SIG-M5 treated with dmso at 0.1 percent for 504 hours (cell line): ENCODE results near the gene TNIK.
"Not testable (repeated sequence)": the region's sequence is repeated elsewhere in the genome, so short reads cannot be mapped to it uniquely, and the experiment has no call there.

Source experiments
- DNase-seq: peaks from one replicate; lab custom pipeline; 2025; ENCODE audit not compliant: unreplicated experiment; lab: John Stamatoyannopoulos, UW

TNIK gene

GRCh38 chr3:171317171-171317570 is 143.0 kb downstream of the TNIK start:
- no peak for DNase-seq

- no peak for DNase-seq
These were observed 144.3 kb downstream of the TNIK start for GRCh38 chr3:171315919-171316318.

- DNase-seq = no peak
These were observed 145.1 kb downstream of the TNIK start for GRCh38 chr3:171315101-171315500.

- DNase-seq = no peak
These were observed 145.9 kb downstream of the TNIK start for GRCh38 chr3:171314341-171314740.

GRCh38 chr3:171313702-171314101 is 146.5 kb downstream of the TNIK start:
- DNase-seq = no peak

GRCh38 chr3:171312741-171313140 is 147.5 kb downstream of the TNIK start:
- no peak for DNase-seq

- DNase-seq = no peak
These were observed 148.4 kb downstream of the TNIK start for GRCh38 chr3:171311784-171312183.

GRCh38 chr3:171309906-171310359 is 150.3 kb downstream of the TNIK start:
- DNase-seq = no peak

- DNase-seq = no peak
These were observed 152.2 kb downstream of the TNIK start for GRCh38 chr3:171307988-171308387.

GRCh38 chr3:171307046-171307585 is 153.1 kb downstream of the TNIK start:
- DNase-seq = no peak

GRCh38 chr3:171306631-171307030 is 153.6 kb downstream of the TNIK start:
- DNase-seq = no peak

- DNase-seq = not testable (repeated sequence)
These were observed 154.4 kb downstream of the TNIK start for GRCh38 chr3:171305823-171306222.

- not testable (repeated sequence) for DNase-seq
These were observed 155.7 kb downstream of the TNIK start for GRCh38 chr3:171304498-171304897.

- DNase-seq = not testable (repeated sequence)
These were observed 156.2 kb downstream of the TNIK start for GRCh38 chr3:171304017-171304416.

- DNase-seq = no peak
These were observed 158.2 kb downstream of the TNIK start for GRCh38 chr3:171301998-171302397.

GRCh38 chr3:171301002-171301401 is 159.2 kb downstream of the TNIK start:
- DNase-seq = no peak

GRCh38 chr3:171297951-171298350 is 162.3 kb downstream of the TNIK start:
- DNase-seq = no peak

- DNase-seq = no peak
These were observed 163.0 kb downstream of the TNIK start for GRCh38 chr3:171297207-171297606.

GRCh38 chr3:171295484-171296373 is 164.5 kb downstream of the TNIK start:
- DNase-seq = no peak

- no peak for DNase-seq
These were observed 166.9 kb downstream of the TNIK start for GRCh38 chr3:171293142-171293782.

GRCh38 chr3:171290680-171291079 is 169.5 kb downstream of the TNIK start:
- no peak for DNase-seq

- DNase-seq = no peak
These were observed 170.9 kb downstream of the TNIK start for GRCh38 chr3:171289291-171289690.
